Measurements from ENCODE around the gene PPM1N.

Gene PPM1N

GRCh38 chr19:45471111-45471930 lies 26.9 kb upstream of the PPM1N start:
- DNase-seq: no peak

GRCh38 chr19:45471931-45472562 lies 26.2 kb upstream of the PPM1N start:
- no peak for DNase-seq

- DNase-seq: no peak
Measured at GRCh38 chr19:45472563-45473366, 25.5 kb upstream of the PPM1N start.

GRCh38 chr19:45473367-45473681 lies 24.9 kb upstream of the PPM1N start:
- no peak for DNase-seq

GRCh38 chr19:45473682-45474605 lies 24.3 kb upstream of the PPM1N start:
- DNase-seq: no peak

- no peak for DNase-seq
Measured at GRCh38 chr19:45474606-45475521, 23.4 kb upstream of the PPM1N start.

GRCh38 chr19:45475537-45476291 lies 22.5 kb upstream of the PPM1N start:
- DNase-seq: no peak

GRCh38 chr19:45476304-45476703 lies 21.9 kb upstream of the PPM1N start:
- DNase-seq: no peak

- no peak for DNase-seq
Measured at GRCh38 chr19:45477186-45477585, 21.1 kb upstream of the PPM1N start.

- no peak for DNase-seq
Measured at GRCh38 chr19:45477713-45478453, 20.4 kb upstream of the PPM1N start.

- DNase-seq: peak; percentile 41
Measured at GRCh38 chr19:45478454-45479238, 19.6 kb upstream of the PPM1N start.

- no peak for DNase-seq
Measured at GRCh38 chr19:45483033-45483432, 15.2 kb upstream of the PPM1N start.

- DNase-seq: no peak
Measured at GRCh38 chr19:45484273-45484945, 13.8 kb upstream of the PPM1N start.

- DNase-seq: no peak
Measured at GRCh38 chr19:45485305-45486077, 12.8 kb upstream of the PPM1N start.

- DNase-seq: no peak
Measured at GRCh38 chr19:45488708-45489107, 9.5 kb upstream of the PPM1N start.

GRCh38 chr19:45489216-45489855 lies 8.9 kb upstream of the PPM1N start:
- no peak for DNase-seq

- no peak for DNase-seq
Measured at GRCh38 chr19:45492137-45492626, 6.1 kb upstream of the PPM1N start.
